GM12892 (cell line): ENCODE data around the gene SAMD4A.

Experiments
- POLR2A ChIP-seq: IDR thresholded peaks from 2 replicates; pipeline ENCODE4 v1.6.1; 2011; ENCODE audit warnings: low read depth, low read length, control low read depth
- POLR2AphosphoS5 ChIP-seq: IDR thresholded peaks from 2 replicates; pipeline ENCODE4 v1.6.1; 2011; ENCODE audit warnings: low read depth, low read length, control low read depth
- TAF1 ChIP-seq: IDR thresholded peaks from 2 replicates; pipeline ENCODE4 v1.6.1; 2011; ENCODE audit warnings: low read depth, mild to moderate bottlenecking, control low read depth, low read length, borderline replicate concordance

- TF ChIP-seq POLR2A (no peak), POLR2AphosphoS5 (no peak), TAF1 (no peak)
Observed at GRCh38 chr14:54585214-54585613, 18.3 kb downstream of the SAMD4A start.
